AG04449 (cell line): Measurements from ENCODE around the gene CHCHD4.

Experiments
- CTCF ChIA-PET: fragments of 350-600 bp; formaldehyde crosslinking; extraction: SDS; loops from one replicate; lab custom pipeline; 2021; ENCODE audit warnings: antibody characterized with exemption; lab: Yijun Ruan, JAX
- POLR2A ChIA-PET: fragments of 400-600, 350-600 bp; formaldehyde crosslinking; extraction: SDS; loops from one replicate; lab custom pipeline; 2020; ENCODE audit warnings: antibody characterized with exemption, inconsistent platforms; lab: Yijun Ruan, JAX
- DNase-seq: peaks from one replicate; pipeline ENCODE4 v3.0.0-alpha.2; 2010; ENCODE audit warnings: low read depth, low spot score
- H3K4me3 ChIP-seq: 2 replicates; pipeline ENCODE4 v1.5.1; 2011; ENCODE audit warnings: low read depth, mild to moderate bottlenecking, control low read depth, low read length
- CTCF ChIP-seq: IDR thresholded peaks from one replicate; pipeline ENCODE4 v1.5.1; 2011; ENCODE audit warnings: mild to moderate bottlenecking, moderate library complexity, low read length, control low read depth, inconsistent platforms; ENCODE audit not compliant: insufficient read depth; ENCODE audit errors: missing control alignments

CHCHD4 gene

DNA sequence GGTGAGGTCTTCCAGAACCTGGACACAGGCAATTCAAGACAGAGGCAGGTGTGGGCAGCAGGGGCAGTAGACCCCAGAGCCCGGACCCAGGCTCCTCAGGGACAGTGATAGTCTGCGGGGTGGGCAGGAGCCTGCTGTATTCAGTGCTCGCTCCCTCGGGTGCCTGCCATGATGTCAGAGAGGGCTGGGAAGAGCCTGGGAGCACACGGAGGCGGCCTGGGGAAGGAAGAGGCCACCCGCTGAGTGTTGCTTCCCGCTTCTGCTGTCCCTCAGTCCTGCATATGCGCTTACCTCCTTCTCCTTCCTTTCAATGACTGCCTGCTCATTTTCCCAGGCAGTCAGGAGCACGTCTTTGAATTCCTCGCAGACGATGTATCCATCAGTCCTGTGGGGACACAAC lies 22.9 kb upstream of the CHCHD4 start:
- DNase-seq: no peak
- CTCF ChIA-PET: no interaction called here
- TF ChIP-seq CTCF: no peak
- POLR2A ChIA-PET: no interaction called here
- H3K4me3 ChIP-seq: no peak overlapping the region

DNA sequence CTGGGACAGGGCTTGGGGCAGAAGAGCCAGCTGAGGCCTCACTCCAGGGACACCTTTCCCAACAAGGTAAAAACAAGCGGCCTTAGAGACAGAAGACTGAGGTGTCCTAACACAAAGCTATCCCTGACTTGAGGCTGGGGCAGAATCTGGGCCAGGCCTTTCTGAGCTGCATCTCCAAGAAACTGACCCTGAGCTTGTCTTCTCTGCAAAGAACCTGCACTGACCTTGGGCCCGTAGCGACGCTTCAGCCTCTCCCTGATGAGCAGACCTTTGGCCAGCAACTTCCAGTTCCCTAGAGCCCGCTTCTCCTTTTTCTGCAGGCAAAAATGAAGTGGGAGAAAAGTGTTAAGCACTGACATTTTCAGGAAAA lies 22.4 kb upstream of the CHCHD4 start:
- POLR2A ChIA-PET: interaction anchor here (1.0 kb wide), 1 partner anchor 22 kb away, joined by 5 read pairs; the partner anchor contains the start of genes CHCHD4 and TMEM43
- CTCF ChIA-PET: interaction anchor here (1.3 to 1.8 kb wide), 2 partner anchors 10 to 57 kb away, joined by 3 to 7 read pairs; no protein-coding TSS in a partner anchor
- no peak overlapping the region for H3K4me3 ChIP-seq
- no peak for DNase-seq
- no peak for TF ChIP-seq CTCF

GRCh38 chr3:14146381-14147065 lies 21.9 kb upstream of the CHCHD4 start:
- no peak overlapping the region for H3K4me3 ChIP-seq
- no peak for DNase-seq
- no peak for TF ChIP-seq CTCF
- POLR2A ChIA-PET: interaction anchor here (0.9 to 1.0 kb wide), 2 partner anchors 21 to 22 kb away, joined by 5 read pairs; partner anchors contain the start of genes CHCHD4 and TMEM43
- CTCF ChIA-PET: interaction anchor here (1.0 to 1.8 kb wide), 3 partner anchors 10 to 250 kb away, joined by 3 to 7 read pairs (median 4); no protein-coding TSS in a partner anchor

GRCh38 chr3:14145670-14146380 lies 21.2 kb upstream of the CHCHD4 start:
- POLR2A ChIA-PET: interaction anchor here (0.9 to 3.4 kb wide), 4 partner anchors 20 to 25 kb away, joined by 5 to 33 read pairs (median 7); partner anchors contain the start of genes CHCHD4 and TMEM43
- CTCF ChIA-PET: interaction anchor here (1.0 to 1.8 kb wide), 8 partner anchors 11 to 249 kb away, joined by 3 to 8 read pairs (median 4); no protein-coding TSS in a partner anchor
- no peak for DNase-seq
- TF ChIP-seq CTCF: no peak
- no peak overlapping the region for H3K4me3 ChIP-seq

DNA sequence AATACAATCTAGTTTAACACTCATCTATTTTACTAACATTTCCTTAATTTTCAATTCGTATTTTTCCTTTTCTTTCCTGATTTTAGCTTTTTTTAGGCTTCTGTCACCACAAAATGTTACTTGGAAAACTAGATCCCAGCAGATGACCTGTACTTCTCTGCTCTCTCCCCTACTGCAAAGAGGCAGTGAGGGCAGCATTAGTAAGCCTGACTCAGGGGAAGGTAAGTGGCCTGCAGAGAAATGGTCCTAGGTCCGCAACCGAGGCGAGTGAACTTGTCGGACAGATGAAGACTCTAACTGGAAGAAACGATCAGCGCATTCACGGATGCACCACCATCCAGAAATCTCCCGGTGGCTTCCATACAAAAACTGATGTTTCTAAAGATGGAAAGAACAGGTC lies 20.6 kb upstream of the CHCHD4 start:
- POLR2A ChIA-PET: interaction anchor here (1.5 to 3.4 kb wide), 3 partner anchors 20 to 33 kb away, joined by 9 to 33 read pairs (median 11); partner anchors contain the start of genes CHCHD4, LSM3, TMEM43 and XPC
- no peak for TF ChIP-seq CTCF
- DNase-seq: no peak
- H3K4me3 ChIP-seq: no peak overlapping the region
- CTCF ChIA-PET: interaction anchor here (0.9 to 2.2 kb wide), 8 partner anchors 12 to 404 kb away, joined by 3 to 8 read pairs (median 4); no protein-coding TSS in a partner anchor
